SHP77 treated with DMSO at 0.1 percent for 48 hours (cell line): ENCODE data around the gene SMIM13.

ENCODE experiments used
- DNase-seq: peaks from one replicate; lab custom pipeline; 2025; lab: John Stamatoyannopoulos, UW

SMIM13 gene

DNA sequence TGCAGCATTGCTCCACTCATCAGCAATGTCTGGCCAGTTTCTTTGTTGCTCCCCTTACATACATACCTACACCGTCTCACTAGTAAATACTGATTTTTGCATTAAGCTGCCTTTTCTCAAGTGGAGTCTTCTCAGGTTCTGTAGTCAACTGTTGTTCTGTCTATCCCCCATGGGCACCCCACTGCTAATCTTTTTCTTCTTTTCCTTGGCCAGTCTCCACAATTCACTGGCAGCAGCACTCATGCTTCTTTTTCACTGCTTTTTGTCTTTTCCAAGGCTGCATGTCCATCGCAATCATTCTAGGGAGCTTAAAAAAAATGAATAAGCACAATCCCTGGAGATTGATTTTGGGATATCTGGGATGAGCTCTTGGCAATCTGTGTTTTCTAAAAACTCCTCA lies 28.2 kb downstream of the SMIM13 start:
- DNase-seq: no peak

GRCh38 chr6:11122380-11122779 lies 28.7 kb downstream of the SMIM13 start:
- no peak for DNase-seq

DNA sequence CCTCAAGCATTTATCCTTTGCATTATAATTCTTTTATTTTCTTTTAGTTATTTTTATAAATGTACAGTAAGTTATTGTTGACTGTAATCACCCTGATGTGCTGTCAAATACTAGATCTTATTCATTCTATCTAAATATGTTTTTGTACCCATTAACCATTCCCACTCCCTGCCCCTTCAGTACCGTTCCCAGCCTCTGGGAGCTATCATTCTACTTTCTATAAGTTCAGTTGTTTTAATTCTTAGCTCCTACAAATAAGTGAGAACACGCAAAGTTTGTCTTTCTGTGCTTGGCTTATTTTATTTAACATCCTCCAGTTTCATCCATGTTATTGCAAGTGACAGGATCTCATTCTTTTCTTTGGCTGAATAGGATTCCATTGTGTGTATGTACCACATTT lies 30.3 kb downstream of the SMIM13 start:
- DNase-seq: no peak

DNA sequence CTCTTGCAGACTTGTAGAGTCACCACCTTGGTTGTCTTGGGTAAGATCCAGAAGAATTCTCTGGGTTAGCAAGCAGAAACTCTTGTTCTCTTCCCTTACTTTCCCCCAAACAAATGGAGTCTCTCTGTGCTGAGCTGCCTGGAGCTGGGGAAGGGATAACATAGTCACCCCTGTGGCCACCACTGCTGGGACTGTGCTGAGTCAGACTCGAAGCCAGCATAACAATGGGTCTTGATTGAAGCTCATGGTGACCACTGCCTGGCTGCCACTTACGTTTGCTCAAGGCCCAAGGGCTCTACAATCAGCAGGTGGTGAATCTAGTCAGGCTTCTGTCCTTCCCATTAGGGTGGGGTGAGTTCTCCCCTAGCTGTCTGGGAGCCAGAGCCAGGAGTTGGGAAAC lies 33.2 kb downstream of the SMIM13 start:
- no peak for DNase-seq

DNA sequence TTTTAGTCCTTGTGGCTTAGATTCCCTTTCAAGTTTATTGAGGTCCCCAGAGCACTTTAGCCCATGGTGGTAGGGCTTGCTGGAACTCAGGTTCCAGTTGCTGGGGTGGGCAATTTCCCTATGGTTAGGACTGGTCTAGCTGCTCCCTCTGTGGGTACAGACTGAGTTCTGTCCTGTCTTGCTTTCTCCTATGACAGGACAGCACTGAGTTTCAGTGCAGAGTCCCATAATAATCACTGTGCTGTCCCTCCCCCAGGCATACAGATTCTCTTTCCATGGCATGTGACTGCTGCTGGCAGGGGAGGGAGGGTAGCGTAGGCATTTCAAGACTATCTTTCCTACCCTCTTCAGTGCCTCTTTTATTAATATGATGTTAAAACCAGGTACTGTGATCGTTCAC lies 35.0 kb downstream of the SMIM13 start:
- DNase-seq: no peak

- DNase-seq: no peak
These were observed 36.4 kb downstream of the SMIM13 start for GRCh38 chr6:11129908-11130565.

DNA sequence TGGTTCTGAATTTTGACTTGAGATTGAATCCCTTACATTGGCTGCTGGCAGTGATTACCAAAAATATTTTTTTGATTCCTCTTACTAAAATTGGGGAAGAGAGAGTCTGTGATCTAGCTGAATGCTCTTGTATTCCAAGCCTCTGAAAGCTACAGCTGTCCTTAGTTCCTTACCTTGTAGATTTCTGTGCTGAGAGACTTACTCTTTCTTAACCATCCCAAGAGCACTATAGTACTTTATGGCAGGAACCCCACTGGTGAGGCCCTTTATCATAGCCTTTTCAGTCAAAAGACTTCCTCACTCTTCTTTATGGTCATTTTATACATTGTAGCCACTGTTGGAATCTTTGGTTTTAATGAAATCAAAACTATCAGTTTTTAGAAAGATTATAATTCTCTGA lies 37.0 kb downstream of the SMIM13 start:
- DNase-seq: no peak

- DNase-seq: no peak
These were observed 38.7 kb downstream of the SMIM13 start for GRCh38 chr6:11132194-11132888.

DNA sequence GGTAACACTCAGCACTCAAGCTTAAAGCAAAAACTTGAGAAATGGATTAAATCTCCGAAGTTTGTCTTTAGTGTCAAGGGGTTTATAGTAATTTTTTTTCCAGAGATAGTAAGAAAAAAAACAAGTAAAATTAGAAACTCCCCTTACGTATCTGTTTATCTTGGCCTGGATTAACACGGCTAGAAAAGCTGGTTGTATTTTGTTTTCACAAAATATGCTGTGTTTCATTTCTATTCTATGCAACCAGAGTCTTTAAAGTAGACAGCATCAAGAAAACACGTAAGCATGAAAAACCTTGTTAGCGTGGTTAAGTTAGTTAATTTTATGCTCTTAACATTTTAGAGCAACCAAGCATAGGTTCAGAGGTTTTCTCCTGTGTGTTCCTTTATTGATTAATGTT lies 39.6 kb downstream of the SMIM13 start:
- DNase-seq: no peak

- DNase-seq: no peak
These were observed 43.2 kb downstream of the SMIM13 start for GRCh38 chr6:11136809-11137208.

GRCh38 chr6:11139051-11139960 lies 45.7 kb downstream of the SMIM13 start:
- no peak for DNase-seq

DNA sequence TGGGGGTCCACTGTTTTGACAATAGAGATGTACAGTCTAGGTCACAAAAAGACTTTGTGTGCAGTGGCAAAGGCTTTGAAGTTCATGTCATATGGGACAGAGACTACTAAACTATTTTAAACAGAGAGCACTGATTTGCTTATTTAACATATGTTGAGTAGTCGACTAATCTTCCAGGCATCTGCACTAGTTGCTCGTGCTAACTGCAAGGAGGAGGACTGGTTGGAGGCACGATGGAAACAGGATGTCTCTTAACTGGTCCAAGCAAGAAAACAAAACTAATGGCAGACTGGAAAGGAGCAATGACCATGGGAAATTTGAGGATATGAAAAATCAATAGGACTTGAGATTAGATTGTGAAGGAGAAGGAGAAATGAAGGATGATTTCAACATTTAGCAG lies 46.4 kb downstream of the SMIM13 start:
- DNase-seq: no peak

GRCh38 chr6:11141295-11141694 lies 47.7 kb downstream of the SMIM13 start:
- no peak for DNase-seq

GRCh38 chr6:11142296-11143027 lies 48.8 kb downstream of the SMIM13 start:
- DNase-seq: no peak

DNA sequence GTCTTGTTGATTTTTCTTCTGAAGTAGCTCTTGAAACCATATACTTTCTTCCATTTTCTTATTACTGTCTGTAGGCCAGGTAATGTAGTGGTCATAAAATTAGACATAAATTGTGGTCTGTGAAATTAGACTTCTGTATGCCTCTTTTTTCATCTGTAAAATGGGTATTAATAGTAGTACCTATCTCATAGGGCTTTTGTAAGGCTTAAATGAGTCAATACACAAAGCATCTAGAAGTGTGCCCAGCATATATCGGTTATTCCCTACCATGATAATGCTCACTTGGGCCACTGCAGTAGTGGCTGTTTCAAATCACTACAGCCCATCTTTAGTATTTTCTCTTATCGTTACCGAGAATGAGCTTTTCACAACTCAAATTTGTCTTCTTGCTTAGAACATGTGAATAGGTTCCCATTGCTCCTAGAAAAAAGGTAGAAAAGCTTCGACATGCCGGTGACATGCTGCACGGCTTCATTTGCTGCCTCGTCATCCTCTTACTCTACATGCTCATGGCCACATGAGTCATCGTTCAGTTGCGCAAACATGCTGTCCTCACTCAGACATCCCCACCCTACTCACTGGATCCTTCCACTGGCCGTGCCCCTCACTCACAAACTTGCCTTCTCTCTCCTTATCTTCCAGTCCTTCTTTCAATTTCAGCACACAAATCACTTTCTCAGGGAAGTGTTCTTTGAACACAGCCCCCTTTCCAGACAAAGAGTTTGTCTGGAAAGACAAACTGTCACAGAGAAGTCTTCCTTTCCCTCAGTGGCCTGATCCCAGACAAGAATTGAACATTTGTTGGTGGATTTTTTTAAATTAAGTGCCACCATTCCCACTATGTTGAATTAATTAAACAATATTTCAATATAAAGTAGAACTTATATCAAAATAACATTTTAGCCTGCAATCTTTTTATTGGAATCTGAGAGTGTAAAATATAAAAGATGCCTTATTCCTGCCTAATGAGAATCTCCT lies 50.0 kb downstream of the SMIM13 start:
- DNase-seq: peak; percentile 27

- DNase-seq: peak; percentile 19
These were observed 50.8 kb downstream of the SMIM13 start for GRCh38 chr6:11144393-11144851.

DNA sequence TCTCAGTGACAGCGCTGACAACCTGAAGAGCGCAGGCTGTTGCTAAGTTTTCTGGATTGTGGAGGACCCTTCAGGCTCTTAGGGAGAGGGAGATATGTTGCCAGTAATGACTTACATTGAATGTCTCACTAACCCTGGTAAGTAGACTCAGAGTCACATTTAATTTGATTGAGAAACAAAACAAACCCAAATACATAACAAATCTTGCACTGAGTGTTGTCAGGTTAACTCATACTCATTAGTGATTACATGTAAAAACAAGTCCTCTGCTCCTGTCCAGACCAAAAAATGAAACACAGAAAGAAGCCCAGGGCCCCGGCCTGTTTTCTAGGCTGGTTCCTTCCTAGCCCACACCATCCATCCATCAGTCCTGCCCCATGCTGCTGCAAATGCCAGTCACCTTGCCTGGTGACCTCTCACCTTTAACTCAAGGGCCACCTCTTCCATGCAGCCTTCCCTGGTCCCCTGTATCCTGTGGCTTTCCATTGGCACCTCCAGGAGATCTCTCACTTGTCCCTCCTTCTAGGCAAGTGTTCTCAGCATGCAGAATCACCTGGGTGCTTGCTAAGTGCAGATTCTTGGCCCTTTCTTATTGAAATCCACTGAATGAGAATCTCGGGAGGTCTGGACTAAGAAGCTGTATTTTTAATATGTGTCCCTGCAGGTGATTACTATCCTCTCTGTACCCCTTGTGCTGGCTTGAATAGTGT lies 52.6 kb downstream of the SMIM13 start:
- DNase-seq: no peak

- no peak for DNase-seq
These were observed 55.9 kb downstream of the SMIM13 start for GRCh38 chr6:11149551-11149950.

GRCh38 chr6:11151488-11151887 lies 57.9 kb downstream of the SMIM13 start:
- no peak for DNase-seq

GRCh38 chr6:11152581-11152980 lies 58.9 kb downstream of the SMIM13 start:
- no peak for DNase-seq
